ENCODE measurements around the gene RPS27A. TPM values are rescaled to one million over a fixed set of nuclear protein-coding genes. Genes with fewer than 3 reads are reported as not detected.
"Not testable (repeated sequence)": the region's sequence is repeated elsewhere in the genome, so short reads cannot be mapped to it uniquely, and the experiment has no call there.

RPS27A gene
- polyA plus RNA-seq, 1 experiment: 769 TPM

GRCh38 chr2:55204950-55205349 is 27.5 kb upstream of the RPS27A start:
- no peaks in the 10 kb centered on the region for H3K27me3 ChIP-seq (ENCODE audit: control insufficient read depth, insufficient read depth, low read length)
- H3K4me3 ChIP-seq (ENCODE audit: low read depth, low read length): no peak overlapping the region
- ChIA-PET POLR2A (no interaction called here), CTCF (no interaction called here)
- no peak for TF ChIP-seq CTCF (IDR thresholded peaks at IDR 0.05; ENCODE audit: insufficient read depth, low read depth, low read length)
- DNase-seq (ENCODE audit: low read depth): no peak
- H3K36me3 ChIP-seq (ENCODE audit: control insufficient read depth, insufficient read depth, low read length): no peaks in the 10 kb centered on the region

- H3K27me3 ChIP-seq (ENCODE audit: control insufficient read depth, insufficient read depth, low read length): no peaks in the 10 kb centered on the region
- no peak for TF ChIP-seq CTCF (IDR thresholded peaks at IDR 0.05; ENCODE audit: insufficient read depth, low read depth, low read length)
- H3K36me3 ChIP-seq (ENCODE audit: control insufficient read depth, insufficient read depth, low read length): no peaks in the 10 kb centered on the region
- ChIA-PET CTCF (no interaction called here), POLR2A (no interaction called here)
- no peak for DNase-seq (ENCODE audit: low read depth)
- H3K4me3 ChIP-seq (ENCODE audit: low read depth, low read length): no peak overlapping the region
These were observed 18.7 kb upstream of the RPS27A start for GRCh38 chr2:55213822-55214221.

GRCh38 chr2:55223958-55224760 is 8.3 kb upstream of the RPS27A start:
- no peak for DNase-seq (ENCODE audit: low read depth)
- no peaks in the 10 kb centered on the region for H3K27me3 ChIP-seq (ENCODE audit: control insufficient read depth, insufficient read depth, low read length)
- peaks cover 3% of the 10 kb centered on the region; the same call in 1 of the 2 replicates for H3K36me3 ChIP-seq (ENCODE audit: control insufficient read depth, insufficient read depth, low read length)
- POLR2A ChIA-PET: no interaction called here
- CTCF ChIA-PET: interaction anchor here (0.6 to 1.7 kb wide), 3 partner anchors 8 to 325 kb away, joined by 3 to 6 read pairs (median 5); partner anchors contain the start of gene RPS27A
- no peak for TF ChIP-seq CTCF (IDR thresholded peaks at IDR 0.05; ENCODE audit: insufficient read depth, low read depth, low read length)
- no peak overlapping the region for H3K4me3 ChIP-seq (ENCODE audit: low read depth, low read length)

- TF ChIP-seq CTCF (IDR thresholded peaks at IDR 0.05; ENCODE audit: insufficient read depth, low read depth, low read length): no peak
- no peak for DNase-seq (ENCODE audit: low read depth)
- ChIA-PET POLR2A (no interaction called here), CTCF (interaction anchor here (0.6 kb wide), 2 partner anchors 96 to 153 kb away, joined by 3 read pairs; no protein-coding TSS in a partner anchor)
- Histone ChIP-seq H3K36me3 (ENCODE audit: control insufficient read depth, insufficient read depth, low read length) (peaks cover 4% of the 10 kb centered on the region), H3K4me3 (ENCODE audit: low read depth, low read length) (no peak overlapping the region), H3K27me3 (ENCODE audit: control insufficient read depth, insufficient read depth, low read length) (no peaks in the 10 kb centered on the region)
These were observed 7.7 kb upstream of the RPS27A start for GRCh38 chr2:55224761-55225261.

- ChIA-PET POLR2A (no interaction called here), CTCF (interaction anchor here (0.6 kb wide), 1 partner anchor 153 kb away, joined by 3 read pairs; no protein-coding TSS in a partner anchor)
- peaks cover 4% of the 10 kb centered on the region for H3K36me3 ChIP-seq (ENCODE audit: control insufficient read depth, insufficient read depth, low read length)
- no peak for DNase-seq (ENCODE audit: low read depth)
- no peak overlapping the region for H3K4me3 ChIP-seq (ENCODE audit: low read depth, low read length)
- no peaks in the 10 kb centered on the region for H3K27me3 ChIP-seq (ENCODE audit: control insufficient read depth, insufficient read depth, low read length)
- TF ChIP-seq CTCF (IDR thresholded peaks at IDR 0.05; ENCODE audit: insufficient read depth, low read depth, low read length): no peak
These were observed 6.9 kb upstream of the RPS27A start for GRCh38 chr2:55225481-55226020.

GRCh38 chr2:55227437-55228225 is 4.9 kb upstream of the RPS27A start:
- CTCF ChIA-PET; DNase-seq (ENCODE audit: low read depth); POLR2A ChIA-PET; H3K4me3 ChIP-seq (ENCODE audit: low read depth, low read length); H3K27me3 ChIP-seq (ENCODE audit: control insufficient read depth, insufficient read depth, low read length); H3K36me3 ChIP-seq (ENCODE audit: control insufficient read depth, insufficient read depth, low read length): not testable (repeated sequence)

Data from BJ (cell line).